CD4-positive, CD25-positive, alpha-beta regulatory T cell (primary cell): Measurements from ENCODE around the gene DNAH2. TPM values are rescaled to one million over a fixed set of nuclear protein-coding genes. Genes with fewer than 3 reads are reported as not detected.
"Not testable (repeated sequence)": the region's sequence is repeated elsewhere in the genome, so short reads cannot be mapped to it uniquely, and the experiment has no call there.

Source experiments
- ATAC-seq, 2 donors: fragments of 150-1000 bp; cut with Tn5 transposase; one replicate each; pipeline ENCODE4 v1.10.0; 2021; ENCODE audit warnings: low read depth in 2 of 2, moderate number of reproducible peaks in 2 of 2, moderate library complexity in 1 of 2
- DNase-seq, 3 donors: peaks; one replicate each; pipeline versions ENCODE4 v3.0.0 to v3.0.0-alpha.2; 2012 to 2022; ENCODE audit warnings: mixed read lengths in 1 of 3
- H3K27ac ChIP-seq: one replicate; pipeline ENCODE4 v1.7.0; 2013; ENCODE audit warnings: mild to moderate bottlenecking, low read length; ENCODE audit not compliant: insufficient read depth, poor library complexity, severe bottlenecking
- H3K27me3 ChIP-seq: one replicate; pipeline ENCODE4 v1.7.0; 2013; ENCODE audit warnings: low read length; ENCODE audit not compliant: control insufficient read depth, insufficient read depth
- H3K36me3 ChIP-seq: one replicate; pipeline ENCODE4 v1.7.0; 2013; ENCODE audit warnings: mild to moderate bottlenecking, low read length, moderate library complexity; ENCODE audit not compliant: control insufficient read depth, insufficient read depth
- H3K4me1 ChIP-seq: 2 replicates; pipeline ENCODE4 v1.7.0; 2013; ENCODE audit warnings: mild to moderate bottlenecking, low read length; ENCODE audit not compliant: insufficient read depth, control insufficient read depth, poor library complexity, severe bottlenecking
- H3K4me3 ChIP-seq: one replicate; pipeline ENCODE4 v1.7.0; 2013; ENCODE audit warnings: low read depth, mild to moderate bottlenecking, low read length, moderate library complexity
- H3K9me3 ChIP-seq, 2 experiments: 1 replicate in 1 of 2; 2 replicates in 1 of 2; pipeline ENCODE4 v1.7.0; 2013; ENCODE audit warnings: low read length in 2 of 2, mild to moderate bottlenecking in 1 of 2, moderate library complexity in 1 of 2; ENCODE audit not compliant: control insufficient read depth in 2 of 2
- H3K27ac Mint-ChIP-seq, 3 donors: one replicate each; pipeline ENCODE4 v1.8.0; 2020 to 2022; ENCODE audit warnings: mild to moderate bottlenecking in 3 of 3, mixed read lengths in 3 of 3, moderate library complexity in 2 of 3
- H3K27me3 Mint-ChIP-seq: one replicate; pipeline ENCODE4 v1.8.0; 2022; ENCODE audit warnings: mild to moderate bottlenecking, mixed read lengths
- H3K36me3 Mint-ChIP-seq: one replicate; pipeline ENCODE4 v1.8.0; 2020; ENCODE audit warnings: mixed read lengths
- H3K4me1 Mint-ChIP-seq, 4 donors: one replicate each; pipeline ENCODE4 v1.8.0; 2020 to 2022; ENCODE audit warnings: mixed read lengths in 4 of 4, mild to moderate bottlenecking in 1 of 4
- H3K4me3 Mint-ChIP-seq, 4 donors: one replicate each; pipeline ENCODE4 v1.8.0; 2020 to 2022; ENCODE audit warnings: mild to moderate bottlenecking in 4 of 4, mixed read lengths in 4 of 4, moderate library complexity in 3 of 4
- H3K9me3 Mint-ChIP-seq, 7 donors: one replicate each; pipeline ENCODE4 v1.8.0; 2020 to 2022; ENCODE audit warnings: mixed read lengths in 7 of 7, mild to moderate bottlenecking in 3 of 7, moderate library complexity in 2 of 7
- polyA plus RNA-seq, 4 donors: library from polyadenylated mRNA; unstranded; fragments of 300-500 nt; fragmentation: Illumina TruSeq; gene quantifications; one replicate each; pipeline ENCODE4 v1.2.3, GENCODE V29; 2021
- total RNA-seq: library from RNA; stranded (reverse); gene quantifications from one replicate; pipeline ENCODE4 v1.2.3, GENCODE V29; 2022

DNAH2 gene
- total and polyA plus RNA-seq, 5 donors from 2014 or later: not detected

GRCh38 chr17:7857713-7858521, 140.4 kb downstream of the DNAH2 start, which contains the start of gene CYB5D1:
TSS of gene CYB5D1 (plus strand) at chr17:7858003. CDS start at chr17:7858135, 132 bp downstream.
- Histone ChIP-seq H3K36me3 (peaks cover 3% of the 10 kb centered on the region), H3K27ac (peak within 1 kb of the TSS; percentile 89), H3K4me3 (peak within 1 kb of the TSS; percentile 98), H3K9me3 (no peaks in the 10 kb centered on the region), H3K4me1 (peaks cover 31% of the 10 kb centered on the region), H3K27me3 (no peaks in the 10 kb centered on the region)
- Mint-ChIP-seq H3K27me3 (no peaks in the 10 kb centered on the region), H3K4me3 (no peak within 1 kb of the TSS), H3K9me3 (no peaks in the 10 kb centered on the region), H3K36me3 (no peaks in the 10 kb centered on the region), H3K4me1 (peaks cover 4 to 16% (median 6%) of the 10 kb centered on the region in 4 donors), H3K27ac (no peak within 1 kb of the TSS)
- ATAC-seq (peak; percentile 56), DNase-seq (peak; percentile 80 to 95 (median 94))

- H3K36me3 ChIP-seq: no peaks in the 10 kb centered on the region
- peak overlapping the region; percentile 89 for H3K27ac ChIP-seq
- H3K9me3 Mint-ChIP-seq: no peaks in the 10 kb centered on the region
- H3K4me3 ChIP-seq: peak overlapping the region; percentile 98
- no peaks in the 10 kb centered on the region for H3K27me3 Mint-ChIP-seq
- H3K4me1 Mint-ChIP-seq: peaks cover 4 to 17% (median 6%) of the 10 kb centered on the region in 4 donors
- no peaks in the 10 kb centered on the region for H3K27me3 ChIP-seq
- DNase-seq (peak in 1 of 3 donors; percentile 22), ATAC-seq (no peak)
- no peak overlapping the region for H3K27ac Mint-ChIP-seq
- no peak overlapping the region for H3K4me3 Mint-ChIP-seq
- H3K9me3 ChIP-seq: no peaks in the 10 kb centered on the region
- no peaks in the 10 kb centered on the region for H3K36me3 Mint-ChIP-seq
- peaks cover 31% of the 10 kb centered on the region for H3K4me1 ChIP-seq
These were observed 140.9 kb downstream of the DNAH2 start for GRCh38 chr17:7858522-7858810.

GRCh38 chr17:7859028-7859427, 141.5 kb downstream of the DNAH2 start:
- Histone ChIP-seq H3K27ac (no peak overlapping the region), H3K9me3 (no peaks in the 10 kb centered on the region), H3K4me1 (peaks cover 31% of the 10 kb centered on the region), H3K36me3 (no peaks in the 10 kb centered on the region), H3K4me3 (no peak overlapping the region), H3K27me3 (no peaks in the 10 kb centered on the region)
- no peak for DNase-seq
- H3K36me3 Mint-ChIP-seq: no peaks in the 10 kb centered on the region
- ATAC-seq: no peak
- H3K4me1 Mint-ChIP-seq: peaks cover 4 to 15% (median 5%) of the 10 kb centered on the region in 4 donors
- H3K9me3 Mint-ChIP-seq: no peaks in the 10 kb centered on the region
- peak overlapping the region in 2 of 3 donors; percentile 20 to 55 for H3K27ac Mint-ChIP-seq
- no peaks in the 10 kb centered on the region for H3K27me3 Mint-ChIP-seq
- H3K4me3 Mint-ChIP-seq: peak overlapping the region in 1 of 4 donors; percentile 56

GRCh38 chr17:7862692-7863437, 145.3 kb downstream of the DNAH2 start:
- no peaks in the 10 kb centered on the region for H3K9me3 ChIP-seq
- H3K4me1 ChIP-seq: peaks cover 16% of the 10 kb centered on the region
- H3K27me3 Mint-ChIP-seq: no peaks in the 10 kb centered on the region
- H3K27ac Mint-ChIP-seq: peak overlapping the region in 2 of 3 donors; percentile 48 to 81
- H3K9me3 Mint-ChIP-seq: no peaks in the 10 kb centered on the region
- no peaks in the 10 kb centered on the region for H3K36me3 ChIP-seq
- no peak for ATAC-seq
- peaks cover 17% of the 10 kb centered on the region for H3K36me3 Mint-ChIP-seq
- H3K4me3 Mint-ChIP-seq: peak overlapping the region in 1 of 4 donors; percentile 0
- peaks cover 8 to 25% (median 14%) of the 10 kb centered on the region in 4 donors for H3K4me1 Mint-ChIP-seq
- peak; percentile 33 to 43 (median 41) for DNase-seq
- no peaks in the 10 kb centered on the region for H3K27me3 ChIP-seq
- H3K4me3 ChIP-seq: no peak overlapping the region
- H3K27ac ChIP-seq: no peak overlapping the region

- H3K4me3 Mint-ChIP-seq, H3K36me3 ChIP-seq, ATAC-seq, DNase-seq, H3K4me3 ChIP-seq, H3K27ac Mint-ChIP-seq, H3K27me3 ChIP-seq, H3K27me3 Mint-ChIP-seq, H3K9me3 Mint-ChIP-seq, H3K27ac ChIP-seq, H3K9me3 ChIP-seq: not testable (repeated sequence)
- H3K4me1 ChIP-seq: peaks cover 16% of the 10 kb centered on the region
- Mint-ChIP-seq H3K4me1 (peaks cover 13 to 37% (median 24%) of the 10 kb centered on the region in 4 donors), H3K36me3 (peaks cover 19% of the 10 kb centered on the region)
These were observed 146.8 kb downstream of the DNAH2 start for GRCh38 chr17:7864384-7864783.

- no peaks in the 10 kb centered on the region for H3K27me3 Mint-ChIP-seq
- DNase-seq (no peak), ATAC-seq (no peak)
- H3K4me3 Mint-ChIP-seq: no peak overlapping the region
- Histone ChIP-seq H3K4me1 (peaks cover 16% of the 10 kb centered on the region), H3K36me3 (no peaks in the 10 kb centered on the region), H3K27me3 (no peaks in the 10 kb centered on the region), H3K9me3 (no peaks in the 10 kb centered on the region), H3K4me3 (no peak overlapping the region), H3K27ac (no peak overlapping the region)
- peaks cover 19% of the 10 kb centered on the region for H3K36me3 Mint-ChIP-seq
- no peaks in the 10 kb centered on the region for H3K9me3 Mint-ChIP-seq
- peaks cover 13 to 39% (median 22%) of the 10 kb centered on the region in 4 donors for H3K4me1 Mint-ChIP-seq
- H3K27ac Mint-ChIP-seq: peak overlapping the region in 1 of 3 donors; percentile 42
These were observed 147.6 kb downstream of the DNAH2 start for GRCh38 chr17:7864995-7865650.

GRCh38 chr17:7867881-7868329, 150.4 kb downstream of the DNAH2 start:
- H3K27ac Mint-ChIP-seq: peak overlapping the region; percentile 45 to 85 (median 81)
- H3K4me1 Mint-ChIP-seq: peaks cover 14 to 37% (median 18%) of the 10 kb centered on the region in 4 donors
- peak overlapping the region; percentile 36 to 74 (median 56) for H3K4me3 Mint-ChIP-seq
- H3K27me3 ChIP-seq: no peaks in the 10 kb centered on the region
- peak in 1 of 3 donors; percentile 44 for DNase-seq
- peaks cover 16% of the 10 kb centered on the region for H3K4me1 ChIP-seq
- no peak overlapping the region for H3K27ac ChIP-seq
- H3K9me3 ChIP-seq: no peaks in the 10 kb centered on the region
- H3K27me3 Mint-ChIP-seq: no peaks in the 10 kb centered on the region
- peaks cover 19% of the 10 kb centered on the region for H3K36me3 Mint-ChIP-seq
- no peaks in the 10 kb centered on the region for H3K9me3 Mint-ChIP-seq
- H3K36me3 ChIP-seq: no peaks in the 10 kb centered on the region
- peak overlapping the region; percentile 17 for H3K4me3 ChIP-seq
- ATAC-seq: peak; percentile 58 to 71
